ENCODE measurements around the gene CD40.

Gene CD40

DNA sequence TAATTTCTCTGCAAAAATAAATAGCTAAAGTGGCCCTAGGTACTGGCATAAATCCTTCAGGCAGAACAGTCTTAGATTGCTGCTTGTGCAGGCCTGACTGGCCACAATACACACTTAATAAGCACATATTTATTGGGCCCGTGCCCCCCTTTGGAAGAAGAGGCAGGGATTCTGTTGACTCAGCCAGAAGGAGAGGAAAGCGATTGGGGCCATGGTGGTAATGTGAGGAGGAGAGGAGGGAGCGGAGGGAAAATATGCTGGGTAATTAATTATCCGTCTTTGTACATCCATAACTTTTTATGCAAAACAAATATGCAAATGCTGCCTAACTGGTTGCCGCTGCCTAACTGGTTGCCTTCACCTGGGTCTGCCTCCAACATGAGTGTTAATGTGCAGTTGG, 36.2 kb downstream of the CD40 start:
- TF ChIP-seq, protein P1, sequence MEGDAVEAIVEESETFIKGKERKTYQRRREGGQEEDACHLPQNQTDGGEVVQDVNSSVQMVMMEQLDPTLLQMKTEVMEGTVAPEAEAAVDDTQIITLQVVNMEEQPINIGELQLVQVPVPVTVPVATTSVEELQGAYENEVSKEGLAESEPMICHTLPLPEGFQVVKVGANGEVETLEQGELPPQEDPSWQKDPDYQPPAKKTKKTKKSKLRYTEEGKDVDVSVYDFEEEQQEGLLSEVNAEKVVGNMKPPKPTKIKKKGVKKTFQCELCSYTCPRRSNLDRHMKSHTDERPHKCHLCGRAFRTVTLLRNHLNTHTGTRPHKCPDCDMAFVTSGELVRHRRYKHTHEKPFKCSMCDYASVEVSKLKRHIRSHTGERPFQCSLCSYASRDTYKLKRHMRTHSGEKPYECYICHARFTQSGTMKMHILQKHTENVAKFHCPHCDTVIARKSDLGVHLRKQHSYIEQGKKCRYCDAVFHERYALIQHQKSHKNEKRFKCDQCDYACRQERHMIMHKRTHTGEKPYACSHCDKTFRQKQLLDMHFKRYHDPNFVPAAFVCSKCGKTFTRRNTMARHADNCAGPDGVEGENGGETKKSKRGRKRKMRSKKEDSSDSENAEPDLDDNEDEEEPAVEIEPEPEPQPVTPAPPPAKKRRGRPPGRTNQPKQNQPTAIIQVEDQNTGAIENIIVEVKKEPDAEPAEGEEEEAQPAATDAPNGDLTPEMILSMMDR (IDR thresholded peaks at IDR 0.05; ENCODE audit: low read length, missing control alignments): no peak
- DNase-seq (ENCODE audit: low read depth): no peak
- H3K4me3 ChIP-seq (replicated peaks; ENCODE audit: low read depth, low read length): no peak overlapping the region

DNA sequence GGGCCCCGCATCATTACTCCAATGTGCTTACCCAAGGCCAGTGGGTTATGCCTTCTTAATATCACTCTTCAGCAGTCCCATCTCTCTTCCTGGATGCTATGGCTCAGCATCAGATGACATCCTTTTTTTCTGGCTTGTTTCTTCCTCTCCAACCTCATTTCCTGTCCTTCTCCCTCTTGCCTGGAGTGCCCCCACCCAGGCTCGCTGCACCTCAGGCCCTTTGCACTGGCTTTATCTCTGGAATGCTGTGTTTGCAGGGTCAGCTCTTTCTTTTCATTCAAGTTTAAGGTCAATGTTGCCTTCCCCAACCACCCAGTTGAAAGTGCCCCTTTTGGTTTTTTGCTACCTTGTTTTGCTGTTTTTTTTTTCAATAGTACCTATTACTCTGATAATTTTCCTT, 36.7 kb downstream of the CD40 start:
- no peak overlapping the region for H3K4me3 ChIP-seq (replicated peaks; ENCODE audit: low read depth, low read length)
- TF ChIP-seq, protein P1 (IDR thresholded peaks at IDR 0.05; ENCODE audit: low read length, missing control alignments): no peak
- DNase-seq (ENCODE audit: low read depth): no peak

- TF ChIP-seq, protein P1 (IDR thresholded peaks at IDR 0.05; ENCODE audit: low read length, missing control alignments): no peak
- H3K4me3 ChIP-seq (replicated peaks; ENCODE audit: low read depth, low read length): no peak overlapping the region
- no peak for DNase-seq (ENCODE audit: low read depth)
Observed at GRCh38 chr20:46156065-46156464, 38.0 kb downstream of the CD40 start.

- no peak overlapping the region for H3K4me3 ChIP-seq (replicated peaks; ENCODE audit: low read depth, low read length)
- no peak for DNase-seq (ENCODE audit: low read depth)
- TF ChIP-seq, protein P1 (IDR thresholded peaks at IDR 0.05; ENCODE audit: low read length, missing control alignments): no peak
Observed at GRCh38 chr20:46157076-46157592, 39.0 kb downstream of the CD40 start.

DNA sequence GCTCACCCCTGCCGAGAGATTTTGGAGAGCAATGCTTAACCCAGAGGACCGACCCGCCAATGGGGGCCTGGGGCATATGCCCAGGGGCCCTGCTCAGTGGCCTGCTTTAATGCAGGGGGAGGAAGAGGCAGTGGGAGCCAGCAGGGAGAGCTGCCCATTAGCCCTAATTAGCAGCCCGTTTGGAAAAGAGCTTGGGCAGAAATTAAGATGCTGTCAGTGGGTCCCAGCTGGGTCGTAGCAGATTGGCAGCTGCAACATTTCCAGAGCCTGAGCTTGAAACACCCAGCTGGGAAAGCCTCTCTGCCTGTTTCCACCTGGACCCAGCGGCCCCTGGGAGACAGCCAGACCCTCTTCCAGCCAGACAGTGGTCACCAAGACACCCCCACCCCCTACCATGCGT, 39.5 kb downstream of the CD40 start:
- no peak overlapping the region for H3K4me3 ChIP-seq (replicated peaks; ENCODE audit: low read depth, low read length)
- TF ChIP-seq, protein P1 (IDR thresholded peaks at IDR 0.05; ENCODE audit: low read length, missing control alignments): no peak
- DNase-seq (ENCODE audit: low read depth): no peak

- TF ChIP-seq, protein P1 (IDR thresholded peaks at IDR 0.05; ENCODE audit: low read length, missing control alignments): no peak
- no peak overlapping the region for H3K4me3 ChIP-seq (replicated peaks; ENCODE audit: low read depth, low read length)
- DNase-seq (ENCODE audit: low read depth): no peak
Observed at GRCh38 chr20:46158476-46158987, 40.4 kb downstream of the CD40 start.
